Skeletal muscle tissue (tissue), 4 donors: ENCODE measurements around the gene BORCS6. TPM values are rescaled to one million over a fixed set of nuclear protein-coding genes. Genes with fewer than 3 reads are reported as not detected.

Experiments used
- H3K27ac ChIP-seq: one replicate; pipeline ENCODE4 v1.7.0; 2013; ENCODE audit warnings: mild to moderate bottlenecking, low read depth, low read length, inconsistent platforms
- H3K27me3 ChIP-seq, 3 donors: one replicate each; pipeline ENCODE4 v1.7.0; 2013; ENCODE audit warnings: low read length in 3 of 3; ENCODE audit not compliant: control insufficient read depth in 3 of 3, insufficient read depth in 3 of 3
- H3K36me3 ChIP-seq, 3 donors: one replicate each; pipeline ENCODE4 v1.7.0; 2013; ENCODE audit warnings: low read length in 3 of 3; ENCODE audit not compliant: control insufficient read depth in 3 of 3, insufficient read depth in 3 of 3
- H3K4me1 ChIP-seq, 3 donors: one replicate each; pipeline ENCODE4 v1.7.0; 2013; ENCODE audit warnings: low read length in 3 of 3, mild to moderate bottlenecking in 3 of 3; ENCODE audit not compliant: control insufficient read depth in 3 of 3, insufficient read depth in 3 of 3
- H3K4me3 ChIP-seq, 3 donors: one replicate each; pipeline ENCODE4 v1.7.0; 2013; ENCODE audit warnings: low read length in 3 of 3
- H3K9ac ChIP-seq, 3 donors: one replicate each; pipeline ENCODE4 v1.7.0; 2013; ENCODE audit warnings: low read length in 3 of 3, mild to moderate bottlenecking in 3 of 3, moderate library complexity in 2 of 3, low read depth in 1 of 3
- H3K9me3 ChIP-seq, 3 donors: one replicate each; pipeline ENCODE4 v1.7.0; 2013; ENCODE audit warnings: low read length in 3 of 3; ENCODE audit not compliant: control insufficient read depth in 3 of 3
- total RNA-seq: library from RNA; depleted of rRNA; stranded (reverse); fragments of >200 nt; gene quantifications from one replicate; pipeline ENCODE4 v1.2.3, GENCODE V29; 2014
- donor health status: Osteomylitis.

BORCS6 gene
- total RNA-seq, 1 donor from 2014 or later: 4.7 TPM

- peak overlapping the region; percentile 23 for H3K27ac ChIP-seq
- peaks cover 23 to 82% (median 68%) of the 10 kb centered on the region in 3 donors for H3K4me1 ChIP-seq
- peak overlapping the region in 1 of 3 donors; percentile 33 for H3K9ac ChIP-seq
- peaks cover 87 to 97% (median 91%) of the 10 kb centered on the region in 3 donors for H3K36me3 ChIP-seq
- H3K27me3 ChIP-seq: no peaks in the 10 kb centered on the region
- no peak overlapping the region for H3K4me3 ChIP-seq
- no peaks in the 10 kb centered on the region for H3K9me3 ChIP-seq
These were observed 46.2 kb downstream of the BORCS6 start for GRCh38 chr17:8143581-8144400.

DNA sequence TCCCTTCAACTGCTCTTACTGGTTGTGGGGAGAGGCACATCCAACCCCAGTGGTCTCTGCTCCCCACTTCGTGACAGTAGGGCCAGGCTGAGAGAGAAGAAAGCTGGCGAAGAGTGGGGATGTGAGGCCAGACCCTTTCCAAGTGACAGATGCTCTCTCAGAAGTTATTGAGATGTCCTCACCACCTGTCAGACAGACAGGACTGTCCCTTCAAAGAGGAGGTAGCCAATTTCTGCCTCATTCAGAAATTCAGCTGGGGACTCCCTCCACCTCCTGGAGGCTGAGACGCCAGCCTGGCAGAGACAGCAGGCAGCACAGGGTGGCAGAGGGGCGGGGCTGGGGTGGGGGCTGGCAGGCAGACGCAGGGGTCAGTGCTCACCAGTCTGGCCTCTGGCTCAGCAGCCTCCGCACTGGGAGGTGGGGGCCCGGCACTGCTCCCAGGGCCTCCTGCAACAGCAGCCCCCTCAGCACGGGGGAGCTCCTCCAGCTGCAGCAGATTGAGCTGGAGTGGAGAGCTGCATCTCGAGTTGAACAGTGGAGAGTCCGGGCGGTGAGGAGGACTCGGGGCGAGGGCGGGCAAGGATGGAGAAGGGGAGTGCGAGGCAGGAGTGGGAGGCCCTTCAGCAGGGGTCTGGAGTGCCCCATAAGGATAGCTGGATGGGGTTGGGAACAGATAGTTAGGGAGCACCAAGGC is 46.9 kb downstream of the BORCS6 start:
- H3K4me1 ChIP-seq: peaks cover 21 to 82% (median 66%) of the 10 kb centered on the region in 3 donors
- H3K9me3 ChIP-seq: no peaks in the 10 kb centered on the region
- no peak overlapping the region for H3K9ac ChIP-seq
- H3K27me3 ChIP-seq: no peaks in the 10 kb centered on the region
- H3K4me3 ChIP-seq: no peak overlapping the region
- H3K36me3 ChIP-seq: peaks cover 80 to 90% (median 84%) of the 10 kb centered on the region in 3 donors
- H3K27ac ChIP-seq: peak overlapping the region; percentile 36

- Histone ChIP-seq H3K4me1 (peaks cover 22 to 81% (median 63%) of the 10 kb centered on the region in 3 donors), H3K9ac (peak overlapping the region in 2 of 3 donors; percentile 34 to 40), H3K9me3 (no peaks in the 10 kb centered on the region), H3K36me3 (peaks cover 73 to 82% (median 77%) of the 10 kb centered on the region in 3 donors), H3K27me3 (no peaks in the 10 kb centered on the region), H3K27ac (peak overlapping the region; percentile 36), H3K4me3 (no peak overlapping the region)
These were observed 47.7 kb downstream of the BORCS6 start for GRCh38 chr17:8142158-8142886.

GRCh38 chr17:8141741-8142140 is 48.2 kb downstream of the BORCS6 start:
- Histone ChIP-seq H3K4me1 (peaks cover 22 to 76% (median 58%) of the 10 kb centered on the region in 3 donors), H3K36me3 (peaks cover 67 to 77% (median 71%) of the 10 kb centered on the region in 3 donors), H3K9me3 (no peaks in the 10 kb centered on the region), H3K4me3 (no peak overlapping the region), H3K27me3 (no peaks in the 10 kb centered on the region), H3K27ac (peak overlapping the region; percentile 33), H3K9ac (peak overlapping the region in 2 of 3 donors; percentile 34 to 40)

GRCh38 chr17:8141045-8141444 is 48.9 kb downstream of the BORCS6 start:
- Histone ChIP-seq H3K36me3 (peaks cover 60 to 70% (median 64%) of the 10 kb centered on the region in 3 donors), H3K9ac (peak overlapping the region in 1 of 3 donors; percentile 65), H3K4me1 (peaks cover 22 to 69% (median 52%) of the 10 kb centered on the region in 3 donors), H3K27ac (peak overlapping the region; percentile 22), H3K9me3 (no peaks in the 10 kb centered on the region), H3K4me3 (no peak overlapping the region), H3K27me3 (no peaks in the 10 kb centered on the region)

- Histone ChIP-seq H3K9ac (peak overlapping the region; percentile 2 to 65 (median 16)), H3K27me3 (no peaks in the 10 kb centered on the region), H3K36me3 (peaks cover 53 to 63% (median 57%) of the 10 kb centered on the region in 3 donors), H3K9me3 (no peaks in the 10 kb centered on the region), H3K4me3 (no peak overlapping the region), H3K4me1 (peaks cover 22 to 63% (median 51%) of the 10 kb centered on the region in 3 donors), H3K27ac (peak overlapping the region; percentile 88)
These were observed 49.6 kb downstream of the BORCS6 start for GRCh38 chr17:8140065-8141029.

GRCh38 chr17:8138672-8139371 is 51.2 kb downstream of the BORCS6 start:
- Histone ChIP-seq H3K4me3 (peak overlapping the region; percentile 36 to 67 (median 39)), H3K9ac (peak overlapping the region; percentile 40 to 65 (median 53)), H3K4me1 (peaks cover 17 to 54% (median 49%) of the 10 kb centered on the region in 3 donors), H3K36me3 (peaks cover 41 to 47% (median 43%) of the 10 kb centered on the region in 3 donors), H3K27me3 (no peaks in the 10 kb centered on the region), H3K27ac (peak overlapping the region; percentile 88), H3K9me3 (no peaks in the 10 kb centered on the region)

DNA sequence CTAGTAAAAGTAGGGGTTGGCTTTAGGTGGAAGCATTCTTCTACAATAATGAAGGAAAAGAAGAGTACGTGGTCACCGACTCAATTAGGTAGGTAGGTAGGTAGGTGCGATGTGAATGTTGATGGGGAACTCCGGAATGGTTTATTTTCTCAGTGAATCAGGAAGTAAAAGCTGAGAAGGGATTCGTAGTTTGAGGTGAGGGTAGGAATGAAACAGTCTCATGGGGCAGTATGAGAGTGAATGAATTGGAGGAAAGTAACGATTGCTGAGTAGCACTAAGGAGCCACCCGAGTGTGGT is 51.7 kb downstream of the BORCS6 start:
- Histone ChIP-seq H3K36me3 (peaks cover 38 to 42% (median 38%) of the 10 kb centered on the region in 3 donors), H3K9ac (peak overlapping the region in 2 of 3 donors; percentile 25 to 26), H3K9me3 (no peaks in the 10 kb centered on the region), H3K27ac (peak overlapping the region; percentile 88), H3K4me1 (peaks cover 17 to 52% (median 47%) of the 10 kb centered on the region in 3 donors), H3K27me3 (no peaks in the 10 kb centered on the region), H3K4me3 (peak overlapping the region; percentile 0 to 67 (median 23))
